Suprapubic skin (tissue), 4 donors: Measurements from ENCODE around the gene TMEM232. TPM values are rescaled to one million over a fixed set of nuclear protein-coding genes. Genes with fewer than 3 reads are reported as not detected.

Source experiments
- DNase-seq, 2 donors: peaks; one replicate each; pipeline ENCODE4 v3.0.0-alpha.2; 2019; ENCODE audit warnings: low spot score in 2 of 2
- H3K27ac ChIP-seq: fragments of 200-600 bp; sonication (generic); one replicate; pipeline ENCODE4 v1.5.1; 2019
- H3K27me3 ChIP-seq: fragments of 200-600 bp; sonication (generic); one replicate; pipeline ENCODE4 v1.5.1; 2019
- H3K36me3 ChIP-seq: fragments of 200-600 bp; sonication (generic); one replicate; pipeline ENCODE4 v1.5.1; 2019
- H3K4me1 ChIP-seq: fragments of 200-600 bp; sonication (generic); one replicate; pipeline ENCODE4 v1.5.1; 2019
- H3K4me3 ChIP-seq: fragments of 200-600 bp; sonication (generic); one replicate; pipeline ENCODE4 v1.5.1; 2019; ENCODE audit warnings: mild to moderate bottlenecking
- H3K9me3 ChIP-seq: fragments of 200-600 bp; sonication (generic); one replicate; pipeline ENCODE4 v1.5.1; 2019
- CTCF ChIP-seq, 2 donors: fragments of 200-600 bp in 1 of 2; fragments of 450-650 bp in 1 of 2; sonication (generic) in 1 of 2; IDR thresholded peaks; one replicate each; pipeline ENCODE4 v1.5.1; 2016 to 2019; ENCODE audit warnings: antibody characterized with exemption in 2 of 2, mild to moderate bottlenecking in 1 of 2, moderate library complexity in 1 of 2
- EP300 ChIP-seq: sonication (generic); formaldehyde crosslinking; IDR thresholded peaks from one replicate; pipeline ENCODE4 v1.6.1; 2017; ENCODE audit warnings: antibody characterized with exemption
- POLR2A ChIP-seq, 2 donors: fragments of 450-650 bp; IDR thresholded peaks; one replicate each; pipeline ENCODE4 v1.6.1; 2017; ENCODE audit warnings: antibody characterized with exemption in 2 of 2, mild to moderate bottlenecking in 2 of 2, moderate library complexity in 2 of 2
- POLR2AphosphoS5 ChIP-seq, 3 donors: sonication (generic); formaldehyde crosslinking; IDR thresholded peaks; one replicate each; pipeline ENCODE4 v1.6.1; 2017; ENCODE audit warnings: antibody characterized with exemption in 3 of 3
- WGBS: methylation state at CpG from one replicate; pipeline ENCODE4 v1.1.5; 2018; 5-methylcytosine and 5-hydroxymethylcytosine counted together
- total RNA-seq, 4 donors: library from RNA; depleted of rRNA; stranded (reverse); fragments of >200 nt; gene quantifications; one replicate each; pipeline ENCODE4 v1.1.0, GENCODE V29; 2016

The TMEM232 gene
- total RNA-seq, 4 donors from 2014 or later, result 0.76 to 1.9 (median 0.98) TPM

GRCh38 chr5:110549301-110549700, 177.2 kb downstream of the TMEM232 start:
- DNase-seq, result no peak
- Histone ChIP-seq H3K4me3 (no peak overlapping the region), H3K27ac (no peak overlapping the region), H3K36me3 (no peaks in the 10 kb centered on the region), H3K4me1 (no peaks in the 10 kb centered on the region), H3K27me3 (no peaks in the 10 kb centered on the region), H3K9me3 (no peaks in the 10 kb centered on the region)
- WGBS, result 91% methylated on average over 3 of the region's 3 CpGs
- TF ChIP-seq POLR2A (IDR thresholded peaks at IDR 0.05) (no peak), EP300 (no peak), POLR2AphosphoS5 (IDR thresholded peaks at IDR 0.05) (no peak), CTCF (IDR thresholded peaks at IDR 0.05) (no peak)

GRCh38 chr5:110548171-110548570, 178.3 kb downstream of the TMEM232 start:
- WGBS, result 90% methylated on average over 3 of the region's 3 CpGs
- DNase-seq, result no peak

GRCh38 chr5:110547495-110547894, 179.0 kb downstream of the TMEM232 start:
- Histone ChIP-seq H3K36me3 (no peaks in the 10 kb centered on the region), H3K27ac (no peak overlapping the region), H3K27me3 (no peaks in the 10 kb centered on the region), H3K9me3 (no peaks in the 10 kb centered on the region), H3K4me3 (no peak overlapping the region), H3K4me1 (no peaks in the 10 kb centered on the region)
- WGBS, result 73% methylated on average over 4 of the region's 4 CpGs
- TF ChIP-seq POLR2AphosphoS5 (IDR thresholded peaks at IDR 0.05), result no peak
- no peak for TF ChIP-seq POLR2A (IDR thresholded peaks at IDR 0.05)
- TF ChIP-seq CTCF (IDR thresholded peaks at IDR 0.05), result no peak
- TF ChIP-seq EP300, result no peak
- no peak for DNase-seq

More at GRCh38 chr5:110548171-110548570, 178.3 kb downstream of the TMEM232 start:
- TF ChIP-seq POLR2AphosphoS5 (IDR thresholded peaks at IDR 0.05) (no peak), POLR2A (IDR thresholded peaks at IDR 0.05) (no peak), CTCF (IDR thresholded peaks at IDR 0.05) (no peak), EP300 (no peak)
- no peak overlapping the region for H3K27ac ChIP-seq
- H3K9me3 ChIP-seq, result no peaks in the 10 kb centered on the region
- no peaks in the 10 kb centered on the region for H3K4me1 ChIP-seq
- no peak overlapping the region for H3K4me3 ChIP-seq
- no peaks in the 10 kb centered on the region for H3K27me3 ChIP-seq
- no peaks in the 10 kb centered on the region for H3K36me3 ChIP-seq

- 78% methylated on average over 1 of the region's 1 CpG for WGBS
- Histone ChIP-seq H3K27ac (no peak overlapping the region), H3K36me3 (no peaks in the 10 kb centered on the region), H3K9me3 (no peaks in the 10 kb centered on the region), H3K4me3 (no peak overlapping the region), H3K27me3 (no peaks in the 10 kb centered on the region), H3K4me1 (no peaks in the 10 kb centered on the region)
- TF ChIP-seq POLR2AphosphoS5 (IDR thresholded peaks at IDR 0.05), result no peak
- no peak for DNase-seq
Measured at GRCh38 chr5:110545716-110546115, 180.8 kb downstream of the TMEM232 start.

GRCh38 chr5:110544603-110545002, 181.9 kb downstream of the TMEM232 start:
- DNase-seq, result no peak
- no peaks in the 10 kb centered on the region for H3K4me1 ChIP-seq
- no peak for TF ChIP-seq CTCF (IDR thresholded peaks at IDR 0.05)
- TF ChIP-seq EP300, result no peak
- TF ChIP-seq POLR2A (IDR thresholded peaks at IDR 0.05), result no peak
- no peaks in the 10 kb centered on the region for H3K9me3 ChIP-seq
- no peaks in the 10 kb centered on the region for H3K27me3 ChIP-seq
- no peaks in the 10 kb centered on the region for H3K36me3 ChIP-seq
- no peak overlapping the region for H3K4me3 ChIP-seq
- H3K27ac ChIP-seq, result no peak overlapping the region
- WGBS, result 96% methylated on average over 1 of the region's 1 CpG

GRCh38 chr5:110542949-110543348, 183.5 kb downstream of the TMEM232 start:
- H3K36me3 ChIP-seq, result no peaks in the 10 kb centered on the region
- 91% methylated on average over 3 of the region's 3 CpGs for WGBS
- no peaks in the 10 kb centered on the region for H3K4me1 ChIP-seq
- H3K9me3 ChIP-seq, result no peaks in the 10 kb centered on the region
- DNase-seq, result no peak
- no peak overlapping the region for H3K27ac ChIP-seq
- TF ChIP-seq CTCF (IDR thresholded peaks at IDR 0.05) (no peak), POLR2A (IDR thresholded peaks at IDR 0.05) (no peak), POLR2AphosphoS5 (IDR thresholded peaks at IDR 0.05) (no peak), EP300 (no peak)
- H3K27me3 ChIP-seq, result no peaks in the 10 kb centered on the region
- H3K4me3 ChIP-seq, result no peak overlapping the region
